SK-N-SH treated with all-trans-retinoic acid at 6 μM for 48 hours (cell line): ENCODE data around the gene PLAGL2.
"Not testable (repeated sequence)": the region's sequence is repeated elsewhere in the genome, so short reads cannot be mapped to it uniquely, and the experiment has no call there.

Experiments used
- ATAC-seq: fragments of 200-7000 bp; cut with Tn5 transposase; 3 replicates; pipeline ENCODE4 v1.9.1; 2020; ENCODE audit warnings: mild to moderate bottlenecking, moderate library complexity
- ARNTL ChIP-seq: fragments of 450-650 bp; formaldehyde crosslinking; IDR thresholded peaks from 2 replicates; pipeline ENCODE4 v1.5.0; 2020; ENCODE audit warnings: low read depth, mild to moderate bottlenecking, moderate library complexity, borderline replicate concordance
- BACH2 ChIP-seq: fragments of 250-450 bp; sonication (Bioruptor Pico); IDR thresholded peaks from 2 replicates; pipeline ENCODE4 v1.9.0; 2021; ENCODE audit warnings: mild to moderate bottlenecking, borderline replicate concordance
- CREB5 ChIP-seq: fragments of 250-450 bp; sonication (Bioruptor Pico); IDR thresholded peaks from 2 replicates; pipeline ENCODE4 v1.5.1; 2020; ENCODE audit warnings: low read depth, mild to moderate bottlenecking, moderate library complexity
- CSDC2 ChIP-seq: fragments of 250-450 bp; sonication (Bioruptor Pico); IDR thresholded peaks from 2 replicates; pipeline ENCODE4 v1.5.0; 2020; ENCODE audit warnings: mild to moderate bottlenecking, moderate library complexity
- ESRRG ChIP-seq: fragments of 250-450 bp; sonication (Bioruptor Pico); IDR thresholded peaks from 2 replicates; pipeline ENCODE4 v1.6.1; 2021; ENCODE audit warnings: mild to moderate bottlenecking
- GLIS3 ChIP-seq: fragments of 250-450 bp; sonication (Bioruptor Pico); IDR thresholded peaks from 2 replicates; pipeline ENCODE4 v1.5.0; 2020; ENCODE audit warnings: mild to moderate bottlenecking, moderate library complexity
- PPARA ChIP-seq: fragments of 250-450 bp; sonication (Bioruptor Pico); IDR thresholded peaks from 2 replicates; pipeline ENCODE4 v1.5.0; 2020; ENCODE audit warnings: mild to moderate bottlenecking, borderline replicate concordance
- RARB ChIP-seq: fragments of 250-450 bp; sonication (Bioruptor Pico); IDR thresholded peaks from 2 replicates; pipeline ENCODE4 v1.8.0; 2021; ENCODE audit warnings: mild to moderate bottlenecking, moderate library complexity
- SNAI2 ChIP-seq: fragments of 250-450 bp; sonication (Bioruptor Pico); IDR thresholded peaks from 2 replicates; pipeline ENCODE4 v1.5.0; 2020; ENCODE audit warnings: mild to moderate bottlenecking, moderate library complexity
- TCF4 ChIP-seq: fragments of 250-450 bp; sonication (Bioruptor Pico); IDR thresholded peaks from 2 replicates; pipeline ENCODE4 v1.8.0; 2021; ENCODE audit warnings: mild to moderate bottlenecking, moderate library complexity, borderline replicate concordance
- TOX ChIP-seq: fragments of 250-450 bp; sonication (Bioruptor Pico); IDR thresholded peaks from 2 replicates; pipeline ENCODE4 v1.8.0; 2021; ENCODE audit warnings: mild to moderate bottlenecking, moderate library complexity, borderline replicate concordance
- ZC3H10 ChIP-seq: fragments of 250-450 bp; sonication (Bioruptor Pico); IDR thresholded peaks from 2 replicates; pipeline ENCODE4 v1.5.1; 2021; ENCODE audit warnings: mild to moderate bottlenecking, moderate library complexity
- ZFP3 ChIP-seq: fragments of 250-450 bp; sonication (Bioruptor Pico); IDR thresholded peaks from 2 replicates; pipeline ENCODE4 v1.5.0; 2020; ENCODE audit warnings: mild to moderate bottlenecking, moderate library complexity
- ZFP30 ChIP-seq: fragments of 450-650 bp; formaldehyde crosslinking; IDR thresholded peaks from 2 replicates; pipeline ENCODE4 v1.5.0; 2022; ENCODE audit warnings: mild to moderate bottlenecking, moderate library complexity
- ZNF565 ChIP-seq: fragments of 450-650 bp; formaldehyde crosslinking; conservative IDR thresholded peaks from 2 replicates; pipeline ENCODE4 v1.5.0; 2020; ENCODE audit warnings: low read depth, mild to moderate bottlenecking, moderate library complexity
- ZNF8 ChIP-seq: fragments of 450-650 bp; formaldehyde crosslinking; IDR thresholded peaks from 2 replicates; pipeline ENCODE4 v1.5.0; 2020; ENCODE audit warnings: mild to moderate bottlenecking, moderate library complexity
- TF ChIP-seq, protein P1 (sequence below): fragments of 250-450 bp; sonication (Bioruptor Pico); IDR thresholded peaks from 2 replicates; pipeline ENCODE4 v1.8.0; 2020; ENCODE audit warnings: mild to moderate bottlenecking, moderate library complexity, borderline replicate concordance
- TF ChIP-seq, protein P2 (sequence below): fragments of 250-450 bp; sonication (Bioruptor Pico); IDR thresholded peaks from 2 replicates; pipeline ENCODE4 v1.5.1; 2021; ENCODE audit warnings: mild to moderate bottlenecking, moderate library complexity
- TF ChIP-seq, protein P3 (sequence below): fragments of 250-450 bp; sonication (Bioruptor Pico); IDR thresholded peaks from 2 replicates; pipeline ENCODE4 v1.8.0; 2021; ENCODE audit warnings: low read depth, mild to moderate bottlenecking, moderate library complexity, borderline replicate concordance

PLAGL2 gene

DNA sequence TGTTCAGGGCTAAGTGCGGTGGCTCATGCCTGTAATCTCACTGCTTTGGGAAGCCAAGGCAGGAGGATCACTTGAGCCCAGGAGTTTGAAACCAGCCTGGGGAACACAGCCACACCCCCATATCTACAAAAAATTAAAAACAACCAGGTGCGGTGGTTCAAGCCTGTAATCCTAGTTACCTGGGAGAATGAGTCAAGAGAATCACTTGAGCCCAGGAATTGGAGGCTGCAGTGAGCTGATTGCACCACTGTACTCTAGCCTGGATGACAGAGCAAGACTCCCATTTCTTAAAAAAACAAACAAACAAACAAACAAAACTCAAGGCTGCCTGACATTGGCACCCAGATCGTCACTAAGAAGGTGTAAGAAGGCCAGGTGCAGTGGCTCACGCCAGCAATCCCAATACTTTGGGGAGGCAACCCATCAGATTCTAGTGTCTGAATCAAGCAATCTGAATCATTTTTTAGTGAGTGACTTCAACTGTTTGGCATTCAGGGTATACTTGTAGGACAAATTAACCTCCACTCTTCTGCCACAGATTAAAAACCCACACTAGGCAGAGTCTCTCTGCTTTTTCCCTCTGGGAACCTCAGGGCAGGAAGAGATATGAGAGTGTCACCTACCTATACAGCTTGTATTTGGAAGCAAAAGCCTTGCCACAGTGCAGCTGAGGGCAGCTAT lies 6.1 kb downstream of the PLAGL2 start:
- no peak for ATAC-seq
- TF ChIP-seq ZFP3 (no peak), ZFP30 (CRISPR knock-in tag) (no peak), ESRRG (CRISPR knock-in tag) (no peak), BACH2 (CRISPR knock-in tag) (no peak)
- TF ChIP-seq, protein P1, sequence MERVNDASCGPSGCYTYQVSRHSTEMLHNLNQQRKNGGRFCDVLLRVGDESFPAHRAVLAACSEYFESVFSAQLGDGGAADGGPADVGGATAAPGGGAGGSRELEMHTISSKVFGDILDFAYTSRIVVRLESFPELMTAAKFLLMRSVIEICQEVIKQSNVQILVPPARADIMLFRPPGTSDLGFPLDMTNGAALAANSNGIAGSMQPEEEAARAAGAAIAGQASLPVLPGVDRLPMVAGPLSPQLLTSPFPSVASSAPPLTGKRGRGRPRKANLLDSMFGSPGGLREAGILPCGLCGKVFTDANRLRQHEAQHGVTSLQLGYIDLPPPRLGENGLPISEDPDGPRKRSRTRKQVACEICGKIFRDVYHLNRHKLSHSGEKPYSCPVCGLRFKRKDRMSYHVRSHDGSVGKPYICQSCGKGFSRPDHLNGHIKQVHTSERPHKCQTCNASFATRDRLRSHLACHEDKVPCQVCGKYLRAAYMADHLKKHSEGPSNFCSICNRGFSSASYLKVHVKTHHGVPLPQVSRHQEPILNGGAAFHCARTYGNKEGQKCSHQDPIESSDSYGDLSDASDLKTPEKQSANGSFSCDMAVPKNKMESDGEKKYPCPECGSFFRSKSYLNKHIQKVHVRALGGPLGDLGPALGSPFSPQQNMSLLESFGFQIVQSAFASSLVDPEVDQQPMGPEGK (CRISPR knock-in tag), result no peak
- TF ChIP-seq, protein P2, sequence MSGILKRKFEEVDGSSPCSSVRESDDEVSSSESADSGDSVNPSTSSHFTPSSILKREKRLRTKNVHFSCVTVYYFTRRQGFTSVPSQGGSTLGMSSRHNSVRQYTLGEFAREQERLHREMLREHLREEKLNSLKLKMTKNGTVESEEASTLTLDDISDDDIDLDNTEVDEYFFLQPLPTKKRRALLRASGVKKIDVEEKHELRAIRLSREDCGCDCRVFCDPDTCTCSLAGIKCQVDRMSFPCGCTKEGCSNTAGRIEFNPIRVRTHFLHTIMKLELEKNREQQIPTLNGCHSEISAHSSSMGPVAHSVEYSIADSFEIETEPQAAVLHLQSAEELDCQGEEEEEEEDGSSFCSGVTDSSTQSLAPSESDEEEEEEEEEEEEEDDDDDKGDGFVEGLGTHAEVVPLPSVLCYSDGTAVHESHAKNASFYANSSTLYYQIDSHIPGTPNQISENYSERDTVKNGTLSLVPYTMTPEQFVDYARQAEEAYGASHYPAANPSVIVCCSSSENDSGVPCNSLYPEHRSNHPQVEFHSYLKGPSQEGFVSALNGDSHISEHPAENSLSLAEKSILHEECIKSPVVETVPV (CRISPR knock-in tag), result no peak

DNA sequence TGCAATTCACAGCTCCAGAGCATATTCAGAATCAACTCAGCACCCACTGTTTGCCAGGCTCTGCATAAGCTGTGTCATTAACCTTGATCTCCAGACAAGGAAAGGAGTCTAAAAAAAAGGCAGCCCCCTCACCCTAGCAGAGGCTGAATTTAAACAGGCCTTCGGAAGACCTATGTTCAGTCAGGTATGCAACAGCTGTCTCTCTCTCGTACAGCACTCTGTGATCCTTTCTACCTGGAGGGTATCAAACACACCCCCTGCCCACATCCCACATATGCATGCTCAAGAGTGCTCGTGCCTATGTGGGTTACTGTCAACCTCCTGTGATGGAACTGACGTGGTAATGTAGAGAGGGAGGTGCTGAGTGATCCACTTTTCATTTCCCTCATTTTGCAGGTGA lies 8.5 kb downstream of the PLAGL2 start:
- no peak for ATAC-seq
- TF ChIP-seq ZC3H10 (no peak), CSDC2 (no peak), GLIS3 (no peak), TOX (CRISPR knock-in tag) (no peak), PPARA (CRISPR knock-in tag) (no peak), TCF4 (CRISPR knock-in tag) (no peak), ZFP30 (CRISPR knock-in tag) (no peak), CREB5 (no peak), ZFP3 (no peak), ARNTL (CRISPR knock-in tag) (no peak)
- TF ChIP-seq, protein P2 (CRISPR knock-in tag), result no peak
- TF ChIP-seq, all 23 proteins: peak for 0

GRCh38 chr20:32197136-32197535 lies 10.4 kb downstream of the PLAGL2 start:
- not testable (repeated sequence) for ATAC-seq

GRCh38 chr20:32196613-32197012 lies 10.9 kb downstream of the PLAGL2 start:
- ATAC-seq, result not testable (repeated sequence)

- no peak for ATAC-seq
Observed at GRCh38 chr20:32195581-32195980, 12.0 kb downstream of the PLAGL2 start.

More at GRCh38 chr20:32195581-32195980, 12.0 kb downstream of the PLAGL2 start:
- TF ChIP-seq, protein P1 (CRISPR knock-in tag), result no peak
- TF ChIP-seq, protein P3, sequence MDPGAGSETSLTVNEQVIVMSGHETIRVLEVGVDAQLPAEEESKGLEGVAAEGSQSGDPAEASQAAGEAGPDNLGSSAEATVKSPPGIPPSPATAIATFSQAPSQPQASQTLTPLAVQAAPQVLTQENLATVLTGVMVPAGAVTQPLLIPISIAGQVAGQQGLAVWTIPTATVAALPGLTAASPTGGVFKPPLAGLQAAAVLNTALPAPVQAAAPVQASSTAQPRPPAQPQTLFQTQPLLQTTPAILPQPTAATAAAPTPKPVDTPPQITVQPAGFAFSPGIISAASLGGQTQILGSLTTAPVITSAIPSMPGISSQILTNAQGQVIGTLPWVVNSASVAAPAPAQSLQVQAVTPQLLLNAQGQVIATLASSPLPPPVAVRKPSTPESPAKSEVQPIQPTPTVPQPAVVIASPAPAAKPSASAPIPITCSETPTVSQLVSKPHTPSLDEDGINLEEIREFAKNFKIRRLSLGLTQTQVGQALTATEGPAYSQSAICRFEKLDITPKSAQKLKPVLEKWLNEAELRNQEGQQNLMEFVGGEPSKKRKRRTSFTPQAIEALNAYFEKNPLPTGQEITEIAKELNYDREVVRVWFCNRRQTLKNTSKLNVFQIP, result no peak
- TF ChIP-seq ZNF565 (CRISPR knock-in tag), result no peak
- TF ChIP-seq SNAI2 (CRISPR knock-in tag), result no peak
- TF ChIP-seq PPARA (CRISPR knock-in tag), result no peak
- no peak for TF ChIP-seq RARB (CRISPR knock-in tag)
- TF ChIP-seq ZNF8, result no peak
- no peak for TF ChIP-seq CSDC2
- TF ChIP-seq CREB5, result no peak
- TF ChIP-seq, all 23 proteins: peak for 0
